ENCODE data around the gene CES4A.
A peak's percentile ranks its signal among the peaks of the same experiment; 100 is the strongest.
"Not testable (repeated sequence)": the region's sequence is repeated elsewhere in the genome, so short reads cannot be mapped to it uniquely, and the experiment has no call there.

CES4A gene

GRCh38 chr16:66988197-66988788 is at the start of gene CES4A:
Gene CES4A, plus strand, starts transcription at chr16:66988589. Its CDS starts 184 bp downstream, at chr16:66988773.
- no peak for DNase-seq (ENCODE audit: low read depth)

DNA sequence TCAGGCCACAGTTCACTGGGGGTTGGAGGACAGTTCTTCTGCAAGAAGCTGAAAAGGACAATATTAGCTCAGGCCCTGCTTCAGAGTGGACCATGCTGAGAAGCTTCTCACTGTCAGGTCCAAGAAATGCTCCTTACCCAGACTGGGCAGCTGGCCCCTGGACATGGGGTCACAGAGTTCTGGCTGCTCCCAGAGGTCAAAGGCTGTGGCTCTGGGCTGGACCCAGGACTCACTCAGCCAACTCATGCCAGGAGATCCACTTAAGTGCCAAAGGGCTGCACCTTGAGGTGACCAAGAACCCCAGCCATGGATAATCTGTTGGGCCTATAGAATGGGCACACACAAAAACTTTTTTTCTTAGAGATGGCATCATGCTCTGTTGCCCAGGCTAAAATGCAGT is 49.0 kb upstream of the CES4A start:
- DNase-seq (ENCODE audit: low read depth), result no peak

DNA sequence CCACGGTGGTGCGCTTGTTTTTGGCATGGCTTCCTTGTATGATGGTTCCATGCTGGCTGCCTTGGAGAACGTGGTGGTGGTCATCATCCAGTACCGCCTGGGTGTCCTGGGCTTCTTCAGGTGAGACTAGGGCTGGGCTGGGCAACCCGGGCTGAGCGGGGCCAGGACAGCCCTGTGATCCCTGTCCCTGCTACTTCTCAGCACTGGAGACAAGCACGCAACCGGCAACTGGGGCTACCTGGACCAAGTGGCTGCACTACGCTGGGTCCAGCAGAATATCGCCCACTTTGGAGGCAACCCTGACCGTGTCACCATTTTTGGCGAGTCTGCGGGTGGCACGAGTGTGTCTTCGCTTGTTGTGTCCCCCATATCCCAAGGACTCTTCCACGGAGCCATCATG is 48.2 kb upstream of the CES4A start:
- DNase-seq (ENCODE audit: low read depth), result no peak

- no peak for DNase-seq (ENCODE audit: low read depth)
Measured at GRCh38 chr16:66942981-66943380, 45.4 kb upstream of the CES4A start.

- DNase-seq (ENCODE audit: low read depth), result no peak
Measured at GRCh38 chr16:66943426-66944053, 44.8 kb upstream of the CES4A start.

DNA sequence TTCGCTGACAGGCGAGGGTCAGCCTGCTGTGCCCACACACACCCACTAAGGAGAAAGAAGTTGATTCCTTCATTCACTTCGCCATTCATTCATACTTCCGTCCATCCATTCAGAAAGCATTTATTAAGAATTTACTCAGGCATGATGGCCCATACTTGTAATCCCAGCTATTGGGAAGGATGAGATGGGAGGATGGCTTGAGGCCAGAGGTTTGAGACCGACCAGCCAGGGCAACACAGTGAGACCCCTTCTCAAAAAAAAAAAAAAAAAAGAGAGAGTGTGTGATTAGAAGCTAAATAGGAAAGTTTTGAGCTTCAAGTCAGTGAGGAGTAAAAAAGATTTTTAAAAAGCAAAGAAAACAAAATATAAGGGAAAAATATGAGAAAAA is 44.3 kb upstream of the CES4A start:
- no peak for DNase-seq (ENCODE audit: low read depth)

DNA sequence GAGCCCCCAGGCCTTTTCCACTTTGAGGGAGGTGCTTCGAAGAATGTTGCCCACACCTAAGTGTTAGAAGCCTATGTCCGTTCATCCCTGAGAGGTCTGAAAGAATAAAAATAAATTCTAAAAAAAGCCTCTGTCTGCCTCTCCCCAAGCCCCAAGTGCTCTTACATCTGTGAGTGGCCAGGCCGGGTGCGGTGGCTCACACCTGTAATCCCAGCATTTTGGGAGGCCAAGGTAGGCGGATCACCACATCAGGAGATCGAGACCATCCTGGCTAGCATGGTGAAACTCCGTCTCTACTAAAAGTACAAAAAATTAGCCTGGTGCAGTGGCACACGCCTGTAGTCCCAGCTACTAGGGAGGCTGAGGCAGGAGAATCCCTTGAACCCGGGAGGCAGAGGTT is 43.4 kb upstream of the CES4A start:
- DNase-seq (ENCODE audit: low read depth), result not testable (repeated sequence)

- no peak for DNase-seq (ENCODE audit: low read depth)
Measured at GRCh38 chr16:66945939-66946338, 42.5 kb upstream of the CES4A start.

- DNase-seq (ENCODE audit: low read depth), result no peak
Measured at GRCh38 chr16:66946541-66946940, 41.8 kb upstream of the CES4A start.

GRCh38 chr16:66946974-66947301 is 41.5 kb upstream of the CES4A start:
- DNase-seq (ENCODE audit: low read depth), result no peak

- DNase-seq (ENCODE audit: low read depth), result peak; percentile 84
Measured at GRCh38 chr16:66947302-66948065, 40.9 kb upstream of the CES4A start.

DNA sequence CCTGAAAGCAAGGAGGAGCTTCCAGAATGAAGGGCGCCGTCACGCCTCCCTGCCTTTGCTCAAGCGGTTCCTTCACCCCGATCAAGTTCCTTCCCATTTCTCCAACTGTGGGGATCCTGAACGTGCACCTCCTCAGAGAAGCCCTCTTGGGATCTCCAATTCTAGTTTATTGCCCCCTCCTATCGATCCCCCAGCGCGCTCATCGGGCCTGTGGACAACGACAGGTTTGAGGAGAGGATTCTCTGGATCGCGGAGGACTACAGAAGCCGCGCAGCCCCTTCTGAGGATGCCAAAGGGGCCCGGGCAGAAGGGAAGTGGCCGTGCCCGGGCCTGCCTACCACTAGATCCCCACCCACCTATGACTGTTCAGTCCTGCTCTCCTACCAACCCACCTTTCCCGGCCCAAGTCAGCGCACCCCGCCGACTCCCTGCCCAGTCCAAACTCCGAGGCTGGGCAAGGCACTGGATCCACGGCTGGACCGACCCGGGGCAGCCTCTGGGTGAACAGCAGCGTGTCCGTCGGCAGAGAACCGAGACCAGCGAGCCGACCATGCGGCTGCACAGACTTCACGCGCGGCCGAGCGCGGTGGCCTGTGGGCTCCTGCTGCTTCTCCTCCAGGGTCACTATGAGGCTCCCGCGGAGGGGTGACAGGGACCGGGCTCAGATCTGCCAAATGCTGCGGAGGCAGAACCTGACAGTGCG is 40.1 kb upstream of the CES4A start:
- peak; percentile 28 for DNase-seq (ENCODE audit: low read depth)

GRCh38 chr16:66948837-66949225 is 39.6 kb upstream of the CES4A start:
- no peak for DNase-seq (ENCODE audit: low read depth)

GRCh38 chr16:66949472-66949871 is 38.9 kb upstream of the CES4A start:
- DNase-seq (ENCODE audit: low read depth), result no peak

GRCh38 chr16:66950437-66950836 is 38.0 kb upstream of the CES4A start:
- no peak for DNase-seq (ENCODE audit: low read depth)

GRCh38 chr16:66950971-66951790 is 37.2 kb upstream of the CES4A start:
- DNase-seq (ENCODE audit: low read depth), result no peak

- no peak for DNase-seq (ENCODE audit: low read depth)
Measured at GRCh38 chr16:66952430-66953110, 35.8 kb upstream of the CES4A start.

DNA sequence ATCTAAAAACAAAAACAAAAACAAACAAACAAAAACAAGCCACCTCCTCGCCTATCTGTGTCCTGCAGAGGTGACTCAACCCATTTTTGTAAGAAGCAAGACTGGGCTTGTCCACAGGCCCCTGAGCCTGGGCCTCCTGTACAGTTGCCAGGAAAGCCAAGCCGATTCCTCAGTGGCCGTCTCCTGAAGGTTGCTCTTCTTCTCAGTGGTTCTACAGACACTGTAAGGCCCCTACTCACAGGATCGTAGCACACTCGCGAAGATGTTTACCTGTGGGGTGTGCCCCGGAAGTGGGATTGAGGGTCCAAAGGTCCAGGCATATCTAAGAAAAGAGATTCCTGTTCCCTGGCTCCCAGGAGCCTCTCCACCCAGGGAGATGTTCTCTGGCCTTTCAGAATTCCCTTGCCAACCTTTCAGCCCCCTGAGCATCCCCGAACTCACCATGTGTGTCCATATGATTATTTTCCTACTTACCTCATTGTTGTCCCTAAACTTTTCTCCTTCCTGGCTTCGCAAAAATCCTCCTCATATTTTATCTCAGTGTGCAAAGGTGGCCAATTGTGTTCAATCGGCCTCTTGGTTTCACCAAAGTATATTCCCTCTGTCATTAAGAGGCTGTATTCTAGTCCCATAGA is 34.8 kb upstream of the CES4A start:
- DNase-seq (ENCODE audit: low read depth), result no peak

DNA sequence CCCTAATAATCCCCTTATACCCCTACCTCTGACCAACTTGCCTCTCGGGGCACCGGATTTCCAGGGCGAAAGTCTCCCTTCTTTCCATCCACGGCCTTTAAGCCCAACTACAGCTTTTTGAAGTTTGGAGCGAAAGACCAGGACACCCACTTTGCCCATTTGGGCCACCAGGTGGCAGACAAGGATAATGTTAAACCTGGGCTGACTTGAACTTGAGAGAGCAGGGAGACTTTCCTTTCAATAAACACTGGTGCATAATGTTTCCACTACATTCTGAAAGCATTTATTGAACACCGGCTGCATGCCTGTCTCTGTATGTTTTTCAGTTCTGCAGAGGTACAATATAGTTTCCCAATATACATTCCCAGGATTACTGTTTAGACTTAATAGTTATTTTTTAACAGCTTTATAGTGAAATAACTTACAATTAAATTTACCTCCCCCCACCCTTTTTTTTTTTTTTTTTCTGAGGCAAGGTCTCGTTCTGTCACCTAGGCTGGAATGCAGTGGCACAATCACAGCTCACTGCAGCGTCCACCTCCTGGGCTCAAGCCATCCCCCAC is 34.2 kb upstream of the CES4A start:
- peak; percentile 77 for DNase-seq (ENCODE audit: low read depth)

DNA sequence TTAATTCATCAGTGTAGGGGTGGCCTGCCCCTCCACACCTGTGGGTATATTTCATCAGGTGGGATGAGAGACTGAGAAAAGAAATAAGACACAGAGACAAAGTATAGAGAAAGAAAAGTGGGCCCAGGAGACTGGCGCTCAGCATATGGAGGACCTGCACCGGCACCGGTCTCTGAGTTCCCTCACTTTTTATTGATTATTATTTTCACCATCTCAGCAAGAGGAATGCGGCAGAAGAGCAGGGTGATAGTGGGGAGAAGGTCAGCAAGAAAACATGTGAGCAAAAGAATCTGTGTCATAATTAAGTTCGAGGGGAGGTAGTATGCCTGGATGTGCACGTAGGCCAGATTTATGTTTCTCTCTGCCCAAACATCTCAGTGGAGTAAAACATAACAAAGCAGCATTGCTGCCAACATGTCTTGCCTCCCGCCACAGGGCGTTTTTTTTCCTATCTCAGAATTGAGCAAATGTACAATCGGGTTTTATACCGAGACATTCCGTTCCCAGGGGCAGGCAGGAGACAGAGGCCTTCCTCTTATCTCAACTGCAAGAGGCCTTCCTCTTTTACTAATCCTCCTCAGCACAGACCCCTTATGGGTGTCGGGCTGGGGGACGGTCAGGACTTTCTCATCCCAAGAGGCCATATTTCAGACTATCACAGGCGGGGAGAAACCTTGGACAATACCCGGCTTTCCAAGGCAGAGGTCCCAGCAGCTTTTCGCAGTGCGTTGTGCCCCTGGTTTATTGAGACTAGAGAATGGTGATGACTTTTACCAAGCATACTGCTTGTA is 32.8 kb upstream of the CES4A start:
- not testable (repeated sequence) for DNase-seq (ENCODE audit: low read depth)

All from EH (cell line).